ENCODE results near the gene CRMP1.

GRCh38 chr4:5813882-5814255, 79.0 kb downstream of the CRMP1 start:
- TF ChIP-seq CTCF (IDR thresholded peaks at IDR 0.05) (no peak), POLR2A (IDR thresholded peaks at IDR 0.05) (no peak)

All from body of pancreas (tissue), 4 donors.